K562 (cell line): ENCODE data around the gene NUTF2. TPM values are rescaled to one million over a fixed set of nuclear protein-coding genes. Genes with fewer than 3 reads are reported as not detected.

ENCODE experiments used
- ATF1 ChIP-seq, 2 experiments: fragments of 450-650 bp in 1 of 2; IDR thresholded peaks; 2 replicates each; pipeline ENCODE4 v1.6.1; 2016; ENCODE audit warnings: missing compliant biosample characterization in 1 of 2, missing genetic modification characterization in 1 of 2
- CBFB ChIP-seq: sonication (generic); formaldehyde crosslinking; IDR thresholded peaks from 2 replicates; pipeline ENCODE4 v1.4.0; 2020; ENCODE audit warnings: mild to moderate bottlenecking, missing genetic modification reagents
- CEBPG ChIP-seq, 3 experiments: fragments of 200-800 bp in 1 of 3; sonication (Bioruptor generic) in 1 of 3; sonication (generic) in 1 of 3; formaldehyde crosslinking in 1 of 3; IDR thresholded peaks in 2 of 3; conservative IDR thresholded peaks in 1 of 3; 2 replicates each; pipeline versions ENCODE4 v1.6.1 to v1.8.0; 2016 to 2022; ENCODE audit warnings: missing compliant biosample characterization in 2 of 3, missing genetic modification characterization in 2 of 3, mild to moderate bottlenecking in 1 of 3, missing genetic modification reagents in 1 of 3
- E2F6 ChIP-seq, 2 experiments: IDR thresholded peaks; 2 replicates each; pipeline ENCODE4 v1.6.1; 2011; ENCODE audit warnings: borderline replicate concordance in 1 of 2, control low read depth in 1 of 2, low read depth in 1 of 2, low read length in 1 of 2, mild to moderate bottlenecking in 1 of 2, mixed read lengths in 1 of 2, moderate library complexity in 1 of 2; ENCODE audit not compliant: insufficient read depth in 1 of 2, insufficient read length in 1 of 2, poor library complexity in 1 of 2, severe bottlenecking in 1 of 2; ENCODE audit errors: extremely low read depth in 1 of 2
- GTF2A2 ChIP-seq: IDR thresholded peaks from 2 replicates; pipeline ENCODE4 v1.6.1; 2016; ENCODE audit warnings: mild to moderate bottlenecking, missing genetic modification characterization, missing compliant biosample characterization
- MAZ ChIP-seq, 2 experiments: fragments of 450-650 bp in 1 of 2; sonication (generic) in 1 of 2; formaldehyde crosslinking; IDR thresholded peaks in 1 of 2; conservative IDR thresholded peaks in 1 of 2; 2 replicates each; pipeline versions ENCODE4 v1.4.0 to v1.5.0; 2020; ENCODE audit warnings: mild to moderate bottlenecking in 1 of 2, missing genetic modification reagents in 1 of 2
- MLX ChIP-seq, 2 experiments: fragments of 450-650 bp in 1 of 2; sonication (generic) in 1 of 2; formaldehyde crosslinking; conservative IDR thresholded peaks; 2 replicates each; pipeline versions ENCODE4 v1.4.0 to v1.8.1; 2020 to 2022; ENCODE audit warnings: mild to moderate bottlenecking in 1 of 2, missing genetic modification reagents in 1 of 2
- NR1H2 ChIP-seq: sonication (generic); formaldehyde crosslinking; IDR thresholded peaks from 2 replicates; pipeline ENCODE4 v1.4.0; 2020; ENCODE audit warnings: mild to moderate bottlenecking, missing genetic modification reagents
- POLR2B ChIP-seq: fragments of 450-650 bp; IDR thresholded peaks from 2 replicates; pipeline ENCODE4 v1.6.1; 2018; ENCODE audit warnings: low read depth; ENCODE audit not compliant: partially characterized antibody
- RBM17 ChIP-seq: fragments of 200-400 bp; formaldehyde crosslinking; IDR thresholded peaks from 2 replicates; pipeline ENCODE4 v1.6.1; 2017; ENCODE audit warnings: low read depth, mild to moderate bottlenecking, low read length, borderline replicate concordance
- RNF2 ChIP-seq: sonication (generic); IDR thresholded peaks from 2 replicates; pipeline ENCODE4 v1.6.1; 2016
- SRF ChIP-seq, 2 experiments: fragments of 250-450, 450-650 bp in 1 of 2; sonication (Bioruptor Pico) in 1 of 2; sonication (generic) in 1 of 2; formaldehyde crosslinking; IDR thresholded peaks; 2 replicates each; pipeline versions ENCODE4 v1.5.0 to v1.5.1; 2020 to 2022; ENCODE audit warnings: mild to moderate bottlenecking in 1 of 2, missing genetic modification reagents in 1 of 2
- ZNF143 ChIP-seq: sonication (generic); formaldehyde crosslinking; IDR thresholded peaks from 2 replicates; pipeline ENCODE4 v1.9.0; 2022; ENCODE audit warnings: mild to moderate bottlenecking, missing genetic modification reagents
- ZNF280B ChIP-seq: fragments of 250-450 bp; sonication (Bioruptor Pico); IDR thresholded peaks from 2 replicates; pipeline ENCODE4 v1.5.1; 2021; ENCODE audit warnings: mild to moderate bottlenecking
- ZNF592 ChIP-seq: fragments of 450-650 bp; IDR thresholded peaks from 2 replicates; pipeline ENCODE4 v1.6.1; 2017; ENCODE audit warnings: antibody characterized with exemption, mild to moderate bottlenecking
- polyA plus RNA-seq, 8 experiments: library from polyadenylated mRNA; depleted of rRNA in 4 of 8; stranded (reverse) in 5 of 8; unstranded in 3 of 8; fragments of >200 nt; fragmentation: Nextera tagmentation in 2 of 8; fragmentation: Illumina TruSeq in 1 of 8; extraction: Ambion mirVana in 2 of 8; extraction: Trizol in 1 of 8; gene quantifications; 2 replicates each; pipeline versions ENCODE4 v1.2.1 to v1.2.3, GENCODE V29; 2011 to 2014; ENCODE audit warnings: inconsistent platforms in 1 of 8, missing spikeins in 1 of 8
- total RNA-seq, 7 experiments: library from RNA; depleted of rRNA in 6 of 7; stranded (reverse); fragments of >200 nt in 6 of 7; fragmentation: Illumina TruSeq in 2 of 7; extraction: Trizol in 2 of 7; gene quantifications; 2 replicates each; pipeline versions ENCODE4 v1.2.1 to v1.2.3, GENCODE V29; 2011 to 2021; ENCODE audit warnings: low replicate concordance in 1 of 7

The NUTF2 gene
- total and polyA plus RNA-seq, 9 of the 15 experiments (the other 6 are each of a cell fraction or from before 2014, with no cell fraction given): 106 to 248 (median 147) TPM

GRCh38 chr16:67833415-67834241 lies 13.1 kb upstream of the NUTF2 start (continued):
- TF ChIP-seq MAZ (CRISPR knock-in tag; conservative IDR thresholded peaks at IDR 0.05 in 1 of 2, IDR thresholded peaks at IDR 0.05 in 1 of 2) (peak in 1 of 2 experiments; percentile 65; a peak in 3 of 4 replicates), POLR2B (peak; percentile 83), ZNF280B (CRISPR knock-in tag) (no peak), ZNF143 (CRISPR knock-in tag) (peak; percentile 99), SRF (CRISPR knock-in tag; IDR thresholded peaks at IDR 0.05) (0 out of 4 replicates have a peak, but pooled peaks of 1 of the 2 experiments have one; percentile 15), NR1H2 (CRISPR knock-in tag) (0 out of 2 replicates have a peak, but pooled peaks have one; percentile 38), GTF2A2 (tag) (no peak), ATF1 (CRISPR knock-in tag; IDR thresholded peaks at IDR 0.05) (no peak), ATF1 (tag; IDR thresholded peaks at IDR 0.05) (peak; percentile 59; the same call in 1 of the 2 replicates), RNF2 (peak; percentile 48; the same call in 1 of the 2 replicates), RBM17 (no peak), MLX (CRISPR knock-in tag; conservative IDR thresholded peaks at IDR 0.05) (no peak), ZNF592 (no peak), E2F6 (IDR thresholded peaks at IDR 0.05; ENCODE audit: borderline replicate concordance in 1 of 2, extremely low read depth in 1 of 2, insufficient read depth in 1 of 2, insufficient read length in 1 of 2, low read depth in 1 of 2, low read length in 1 of 2, poor library complexity in 1 of 2, severe bottlenecking in 1 of 2) (peak; percentile 78 to 84), CEBPG (CRISPR knock-in tag; IDR thresholded peaks at IDR 0.05) (no peak), CEBPG (tag; conservative IDR thresholded peaks at IDR 0.05 in 1 of 2, IDR thresholded peaks at IDR 0.05 in 1 of 2) (no peak), CBFB (CRISPR knock-in tag) (peak; percentile 97)
